Keratinocyte (primary cell): ENCODE measurements around the gene ARPC1A.

Source experiments
- CTCF ChIP-seq, 3 experiments: IDR thresholded peaks in 1 of 3; conservative IDR thresholded peaks in 1 of 3; optimal IDR thresholded peaks in 1 of 3; 2 replicates in 2 of 3; 3 replicates in 1 of 3; pipeline versions ENCODE3 to v1.5.1; 2011; ENCODE audit warnings: low read length in 3 of 3, mild to moderate bottlenecking in 3 of 3, moderate library complexity in 2 of 3, control low read depth in 1 of 3, inconsistent platforms in 1 of 3; ENCODE audit not compliant: insufficient read depth in 2 of 3; ENCODE audit errors: extremely low read depth in 1 of 3
- EZH2 ChIP-seq: IDR thresholded peaks from one replicate; pipeline ENCODE4 v1.6.1; 2012; ENCODE audit warnings: inconsistent platforms, mild to moderate bottlenecking, low read length, moderate library complexity

- TF ChIP-seq EZH2 (no peak), CTCF (optimal IDR thresholded peaks at IDR 0.05 in 1 of 3, IDR thresholded peaks at IDR 0.05 in 1 of 3, conservative IDR thresholded peaks at IDR 0.05 in 1 of 3; ENCODE audit: extremely low read depth in 1 of 3, insufficient read depth in 2 of 3, low read length in 3 of 3) (no peak)
These were observed 83.5 kb downstream of the ARPC1A start for GRCh38 chr7:99409192-99409572.
